DOHH2 (cell line): ENCODE data around the gene CNTNAP2.

Experiments used
- CTCF ChIP-seq: fragments of 200-600 bp; sonication (generic); IDR thresholded peaks from one replicate; pipeline ENCODE4 v1.5.1; 2014; ENCODE audit warnings: antibody characterized with exemption, mild to moderate bottlenecking, low read depth, low read length; ENCODE audit not compliant: poor library complexity, severe bottlenecking
- EZH2phosphoT487 ChIP-seq: fragments of 200-600 bp; sonication (generic); IDR thresholded peaks from 2 replicates; pipeline ENCODE4 v1.6.1; 2017; ENCODE audit warnings: borderline replicate concordance, mild to moderate bottlenecking, antibody characterized with exemption, low read length, moderate library complexity, mixed read lengths

GRCh38 chr7:147824671-147825070, 1708.1 kb downstream of the CNTNAP2 start:
- no peak for TF ChIP-seq CTCF
- TF ChIP-seq EZH2phosphoT487, result no peak
